ENCODE measurements around the gene ZSCAN5C. TPM values are rescaled to one million over a fixed set of nuclear protein-coding genes. Genes with fewer than 3 reads are reported as not detected.
"Not testable (repeated sequence)": the region's sequence is repeated elsewhere in the genome, so short reads cannot be mapped to it uniquely, and the experiment has no call there.

ZSCAN5C gene
- total RNA-seq, 2 experiments from 2014 or later, result not detected

GRCh38 chr19:56170261-56170660 lies 31.8 kb upstream of the ZSCAN5C start:
- ATAC-seq (no peak), DNase-seq (no peak)
- ChIA-PET POLR2A (interaction anchor here (1.2 kb wide), 1 partner anchor 89 kb away, joined by 4 read pairs; no protein-coding TSS in a partner anchor), CTCF (interaction anchor here (2.5 to 2.8 kb wide), 2 partner anchors 15 to 104 kb away, joined by 5 to 10 read pairs; no protein-coding TSS in a partner anchor)
- Mint-ChIP-seq H3K36me3 (ENCODE audit: low read depth) (no peaks in the 10 kb centered on the region), H3K4me1 (ENCODE audit: low read depth) (peaks cover 4% of the 10 kb centered on the region), H3K27me3 (ENCODE audit: low read depth) (no peaks in the 10 kb centered on the region), H3K27ac (no peak overlapping the region), H3K4me3 (no peak overlapping the region), H3K9me3 (ENCODE audit: insufficient read depth) (no peaks in the 10 kb centered on the region)

- H3K9me3 Mint-ChIP-seq (ENCODE audit: insufficient read depth), result no peaks in the 10 kb centered on the region
- H3K36me3 Mint-ChIP-seq (ENCODE audit: low read depth), result no peaks in the 10 kb centered on the region
- POLR2A ChIA-PET, result no interaction called here
- H3K27ac Mint-ChIP-seq, result no peak overlapping the region
- peaks cover 4% of the 10 kb centered on the region for H3K4me1 Mint-ChIP-seq (ENCODE audit: low read depth)
- DNase-seq (no peak), ATAC-seq (no peak)
- H3K4me3 Mint-ChIP-seq, result no peak overlapping the region
- CTCF ChIA-PET, result no interaction called here
- no peaks in the 10 kb centered on the region for H3K27me3 Mint-ChIP-seq (ENCODE audit: low read depth)
These were observed 28.0 kb upstream of the ZSCAN5C start for GRCh38 chr19:56174086-56174485.

GRCh38 chr19:56174550-56174949 lies 27.5 kb upstream of the ZSCAN5C start:
- no peak for DNase-seq
- peaks cover 4% of the 10 kb centered on the region for H3K4me1 Mint-ChIP-seq (ENCODE audit: low read depth)
- ATAC-seq, result no peak
- no peaks in the 10 kb centered on the region for H3K36me3 Mint-ChIP-seq (ENCODE audit: low read depth)
- H3K4me3 Mint-ChIP-seq, result no peak overlapping the region
- no peak overlapping the region for H3K27ac Mint-ChIP-seq
- no peaks in the 10 kb centered on the region for H3K27me3 Mint-ChIP-seq (ENCODE audit: low read depth)
- POLR2A ChIA-PET, result no interaction called here
- CTCF ChIA-PET, result interaction anchor here (1.3 kb wide), 1 partner anchor 79 kb away, joined by 3 read pairs; no protein-coding TSS in a partner anchor
- no peaks in the 10 kb centered on the region for H3K9me3 Mint-ChIP-seq (ENCODE audit: insufficient read depth)

- H3K27ac Mint-ChIP-seq; H3K9me3 Mint-ChIP-seq (ENCODE audit: insufficient read depth); ATAC-seq; DNase-seq; H3K4me1 Mint-ChIP-seq (ENCODE audit: low read depth); H3K4me3 Mint-ChIP-seq; H3K27me3 Mint-ChIP-seq (ENCODE audit: low read depth); H3K36me3 Mint-ChIP-seq (ENCODE audit: low read depth); POLR2A ChIA-PET: not testable (repeated sequence)
- CTCF ChIA-PET, result interaction anchor here (1.3 kb wide), 1 partner anchor 78 kb away, joined by 3 read pairs; no protein-coding TSS in a partner anchor
These were observed 26.2 kb upstream of the ZSCAN5C start, which contains the start of gene GALP for GRCh38 chr19:56175861-56176307. TSS of gene GALP (plus strand) at chr19:56176008. CDS start at chr19:56177109, 1,101 bp downstream.

- POLR2A ChIA-PET; H3K9me3 Mint-ChIP-seq (ENCODE audit: insufficient read depth); ATAC-seq; DNase-seq; CTCF ChIA-PET; H3K36me3 Mint-ChIP-seq (ENCODE audit: low read depth); H3K27me3 Mint-ChIP-seq (ENCODE audit: low read depth); H3K4me3 Mint-ChIP-seq; H3K27ac Mint-ChIP-seq; H3K4me1 Mint-ChIP-seq (ENCODE audit: low read depth): not testable (repeated sequence)
These were observed 25.8 kb upstream of the ZSCAN5C start for GRCh38 chr19:56176310-56176709.

GRCh38 chr19:56176881-56177280 lies 25.2 kb upstream of the ZSCAN5C start:
- DNase-seq, result no peak
- H3K9me3 Mint-ChIP-seq (ENCODE audit: insufficient read depth), result no peaks in the 10 kb centered on the region
- ChIA-PET CTCF (interaction anchor here (2.0 kb wide), 1 partner anchor 111 kb away, joined by 6 read pairs; no protein-coding TSS in a partner anchor), POLR2A (no interaction called here)
- H3K36me3 Mint-ChIP-seq (ENCODE audit: low read depth), result no peaks in the 10 kb centered on the region
- ATAC-seq, result no peak
- no peak overlapping the region for H3K4me3 Mint-ChIP-seq
- peaks cover 1% of the 10 kb centered on the region for H3K4me1 Mint-ChIP-seq (ENCODE audit: low read depth)
- no peak overlapping the region for H3K27ac Mint-ChIP-seq
- no peaks in the 10 kb centered on the region for H3K27me3 Mint-ChIP-seq (ENCODE audit: low read depth)

- Mint-ChIP-seq H3K9me3 (ENCODE audit: insufficient read depth) (no peaks in the 10 kb centered on the region), H3K27ac (no peak overlapping the region), H3K36me3 (ENCODE audit: low read depth) (no peaks in the 10 kb centered on the region), H3K4me3 (no peak overlapping the region), H3K27me3 (ENCODE audit: low read depth) (no peaks in the 10 kb centered on the region), H3K4me1 (ENCODE audit: low read depth) (no peaks in the 10 kb centered on the region)
- ATAC-seq, result no peak
- POLR2A ChIA-PET, result interaction anchor here (0.6 kb wide), 1 partner anchor 20 kb away, joined by 4 read pairs; no protein-coding TSS in a partner anchor
- CTCF ChIA-PET, result interaction anchor here (2.0 kb wide), 1 partner anchor 112 kb away, joined by 6 read pairs; no protein-coding TSS in a partner anchor
- DNase-seq, result no peak
These were observed 24.4 kb upstream of the ZSCAN5C start for GRCh38 chr19:56177564-56178243.

- no peaks in the 10 kb centered on the region for H3K27me3 Mint-ChIP-seq (ENCODE audit: low read depth)
- POLR2A ChIA-PET, result no interaction called here
- no peak overlapping the region for H3K4me3 Mint-ChIP-seq
- H3K4me1 Mint-ChIP-seq (ENCODE audit: low read depth), result peaks cover 6% of the 10 kb centered on the region
- DNase-seq (no peak), ATAC-seq (no peak)
- no peaks in the 10 kb centered on the region for H3K9me3 Mint-ChIP-seq (ENCODE audit: insufficient read depth)
- CTCF ChIA-PET, result no interaction called here
- no peak overlapping the region for H3K27ac Mint-ChIP-seq
- H3K36me3 Mint-ChIP-seq (ENCODE audit: low read depth), result no peaks in the 10 kb centered on the region
These were observed 12.3 kb upstream of the ZSCAN5C start for GRCh38 chr19:56189785-56190184.

- H3K4me1 Mint-ChIP-seq (ENCODE audit: low read depth), result no peaks in the 10 kb centered on the region
- no peak overlapping the region for H3K4me3 Mint-ChIP-seq
- H3K27me3 Mint-ChIP-seq (ENCODE audit: low read depth), result no peaks in the 10 kb centered on the region
- no peak overlapping the region for H3K27ac Mint-ChIP-seq
- ChIA-PET CTCF (no interaction called here), POLR2A (no interaction called here)
- ATAC-seq, result no peak
- DNase-seq, result no peak
- H3K9me3 Mint-ChIP-seq (ENCODE audit: insufficient read depth), result no peaks in the 10 kb centered on the region
- H3K36me3 Mint-ChIP-seq (ENCODE audit: low read depth), result no peaks in the 10 kb centered on the region
These were observed 11.0 kb upstream of the ZSCAN5C start for GRCh38 chr19:56191115-56191514.

- DNase-seq, result no peak
- ChIA-PET POLR2A (no interaction called here), CTCF (no interaction called here)
- Mint-ChIP-seq H3K4me3 (no peak overlapping the region), H3K36me3 (ENCODE audit: low read depth) (no peaks in the 10 kb centered on the region), H3K27ac (no peak overlapping the region), H3K9me3 (ENCODE audit: insufficient read depth) (no peaks in the 10 kb centered on the region), H3K4me1 (ENCODE audit: low read depth) (no peaks in the 10 kb centered on the region), H3K27me3 (ENCODE audit: low read depth) (no peaks in the 10 kb centered on the region)
- no peak for ATAC-seq
These were observed 10.4 kb upstream of the ZSCAN5C start for GRCh38 chr19:56191711-56192110.

- Mint-ChIP-seq H3K4me1 (ENCODE audit: low read depth) (no peaks in the 10 kb centered on the region), H3K27me3 (ENCODE audit: low read depth) (no peaks in the 10 kb centered on the region), H3K27ac (no peak overlapping the region), H3K36me3 (ENCODE audit: low read depth) (no peaks in the 10 kb centered on the region), H3K4me3 (no peak overlapping the region), H3K9me3 (ENCODE audit: insufficient read depth) (no peaks in the 10 kb centered on the region)
- DNase-seq (no peak), ATAC-seq (no peak)
- POLR2A ChIA-PET, result no interaction called here
- CTCF ChIA-PET, result no interaction called here
These were observed 8.0 kb upstream of the ZSCAN5C start for GRCh38 chr19:56193981-56194640.

- POLR2A ChIA-PET; H3K4me1 Mint-ChIP-seq (ENCODE audit: low read depth); DNase-seq; H3K27me3 Mint-ChIP-seq (ENCODE audit: low read depth); H3K27ac Mint-ChIP-seq; CTCF ChIA-PET; ATAC-seq; H3K9me3 Mint-ChIP-seq (ENCODE audit: insufficient read depth); H3K4me3 Mint-ChIP-seq; H3K36me3 Mint-ChIP-seq (ENCODE audit: low read depth): not testable (repeated sequence)
These were observed 4.4 kb upstream of the ZSCAN5C start, which contains the start of gene ZSCAN5B for GRCh38 chr19:56197646-56198045. TSS of gene ZSCAN5B (minus strand) at chr19:56197783. CDS start at chr19:56193052, 4,731 bp downstream.
